Nephron (organoid): ENCODE results near the gene THSD4.

Experiments used
- H3K27ac Mint-ChIP-seq, 3 experiments: 2 replicates each; pipeline ENCODE4 v1.8.0; 2020; ENCODE audit warnings: mixed read lengths in 3 of 3, mild to moderate bottlenecking in 2 of 3, moderate library complexity in 1 of 3
- H3K27me3 Mint-ChIP-seq: 2 replicates; pipeline ENCODE4 v1.8.0; 2021; ENCODE audit warnings: low read depth, mild to moderate bottlenecking, moderate library complexity, mixed read lengths
- H3K36me3 Mint-ChIP-seq: 2 replicates; pipeline ENCODE4 v1.8.0; 2020; ENCODE audit warnings: low read depth, mixed read lengths
- H3K4me1 Mint-ChIP-seq: 2 replicates; pipeline ENCODE4 v1.8.0; 2020; ENCODE audit warnings: mixed read lengths
- H3K4me3 Mint-ChIP-seq, 3 experiments: 2 replicates each; pipeline ENCODE4 v1.8.0; 2020; ENCODE audit warnings: mild to moderate bottlenecking in 3 of 3, mixed read lengths in 3 of 3, moderate library complexity in 2 of 3
- H3K9me3 Mint-ChIP-seq: 2 replicates; pipeline ENCODE4 v1.8.0; 2020; ENCODE audit warnings: mixed read lengths
- CTCF ChIP-seq, 3 experiments: fragments of 200-600 bp; sonication (generic); IDR thresholded peaks; one replicate each; pipeline ENCODE4 v1.5.0; 2021; ENCODE audit warnings: antibody characterized with exemption in 3 of 3; ENCODE audit not compliant: unreplicated experiment in 3 of 3

The THSD4 gene

GRCh38 chr15:71758711-71759110 lies 643.4 kb downstream of the THSD4 start:
- peaks cover 44% of the 10 kb centered on the region for H3K36me3 Mint-ChIP-seq
- no peak overlapping the region for H3K4me3 Mint-ChIP-seq
- H3K27ac Mint-ChIP-seq, result peak overlapping the region in 2 of 3 experiments; percentile 89 to 91
- H3K27me3 Mint-ChIP-seq, result peaks cover 3% of the 10 kb centered on the region
- H3K9me3 Mint-ChIP-seq, result peaks cover 32% of the 10 kb centered on the region
- H3K4me1 Mint-ChIP-seq, result peaks cover 7% of the 10 kb centered on the region
- no peak for TF ChIP-seq CTCF (IDR thresholded peaks at IDR 0.05; ENCODE audit: unreplicated experiment in 3 of 3)

GRCh38 chr15:71760852-71761251 lies 645.6 kb downstream of the THSD4 start:
- H3K36me3 Mint-ChIP-seq, result peaks cover 43% of the 10 kb centered on the region

DNA sequence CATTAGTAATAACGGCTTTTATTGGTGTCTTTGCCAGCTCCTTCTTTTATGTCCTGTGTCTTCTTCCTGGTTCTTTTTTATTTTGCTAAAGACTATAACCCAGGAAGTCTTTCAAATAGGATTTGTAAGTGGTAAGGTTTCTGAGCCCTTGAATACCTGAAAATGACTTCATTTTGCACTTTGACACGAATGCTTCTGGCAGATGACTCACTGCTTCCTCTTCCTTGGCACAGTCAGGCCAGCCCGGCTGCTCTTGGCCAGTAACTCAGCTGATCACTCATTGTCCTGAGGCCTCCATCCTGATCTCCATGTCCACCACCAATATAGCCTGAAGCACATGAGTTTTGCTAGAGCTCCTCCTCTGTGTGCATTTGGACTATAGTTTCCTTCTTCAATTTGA lies 646.4 kb downstream of the THSD4 start:
- H3K4me1 Mint-ChIP-seq, result peaks cover 7% of the 10 kb centered on the region
- no peak for TF ChIP-seq CTCF (IDR thresholded peaks at IDR 0.05; ENCODE audit: unreplicated experiment in 3 of 3)
- peaks cover 4% of the 10 kb centered on the region for H3K27me3 Mint-ChIP-seq
- no peak overlapping the region for H3K4me3 Mint-ChIP-seq
- peaks cover 25% of the 10 kb centered on the region for H3K9me3 Mint-ChIP-seq
- H3K36me3 Mint-ChIP-seq, result peaks cover 45% of the 10 kb centered on the region
- H3K27ac Mint-ChIP-seq, result peak overlapping the region in 2 of 3 experiments; percentile 40 to 51

More at GRCh38 chr15:71760852-71761251, 645.6 kb downstream of the THSD4 start:
- peaks cover 28% of the 10 kb centered on the region for H3K9me3 Mint-ChIP-seq
- peaks cover 7% of the 10 kb centered on the region for H3K4me1 Mint-ChIP-seq
- no peak for TF ChIP-seq CTCF (IDR thresholded peaks at IDR 0.05; ENCODE audit: unreplicated experiment in 3 of 3)
- H3K27me3 Mint-ChIP-seq, result peaks cover 7% of the 10 kb centered on the region
- peak overlapping the region in 1 of 3 experiments; percentile 20 for H3K27ac Mint-ChIP-seq
- no peak overlapping the region for H3K4me3 Mint-ChIP-seq

DNA sequence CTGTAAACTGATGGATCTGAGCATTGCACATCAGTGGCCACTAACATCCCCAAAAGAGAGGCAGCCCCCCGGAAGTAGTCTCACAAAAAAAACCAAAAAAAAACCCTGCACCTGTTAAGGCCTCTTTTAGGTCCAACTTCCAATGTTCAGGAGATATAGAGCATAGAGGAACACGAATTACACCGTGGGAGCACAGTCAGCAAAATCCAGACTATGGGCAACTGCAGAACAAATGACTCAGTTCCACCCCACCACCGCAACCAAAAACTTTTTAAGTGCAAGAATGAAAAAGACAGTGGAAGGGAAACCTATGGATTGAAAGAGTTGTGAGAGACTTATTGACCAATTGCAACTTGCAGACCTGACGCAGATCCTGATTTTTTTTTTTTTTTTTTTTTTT lies 652.9 kb downstream of the THSD4 start:
- no peak for TF ChIP-seq CTCF (IDR thresholded peaks at IDR 0.05; ENCODE audit: unreplicated experiment in 3 of 3)
- Mint-ChIP-seq H3K27ac (no peak overlapping the region), H3K9me3 (peaks cover 17% of the 10 kb centered on the region), H3K4me1 (no peaks in the 10 kb centered on the region), H3K36me3 (peaks cover 31% of the 10 kb centered on the region), H3K27me3 (peaks cover 3% of the 10 kb centered on the region), H3K4me3 (no peak overlapping the region)

- no peak for TF ChIP-seq CTCF (IDR thresholded peaks at IDR 0.05; ENCODE audit: unreplicated experiment in 3 of 3)
- Mint-ChIP-seq H3K27ac (no peak overlapping the region), H3K4me1 (peaks cover 1% of the 10 kb centered on the region), H3K36me3 (peaks cover 15% of the 10 kb centered on the region), H3K4me3 (no peak overlapping the region), H3K27me3 (no peaks in the 10 kb centered on the region), H3K9me3 (peaks cover 8% of the 10 kb centered on the region)
Measured at GRCh38 chr15:71773206-71773859, 658.1 kb downstream of the THSD4 start.

DNA sequence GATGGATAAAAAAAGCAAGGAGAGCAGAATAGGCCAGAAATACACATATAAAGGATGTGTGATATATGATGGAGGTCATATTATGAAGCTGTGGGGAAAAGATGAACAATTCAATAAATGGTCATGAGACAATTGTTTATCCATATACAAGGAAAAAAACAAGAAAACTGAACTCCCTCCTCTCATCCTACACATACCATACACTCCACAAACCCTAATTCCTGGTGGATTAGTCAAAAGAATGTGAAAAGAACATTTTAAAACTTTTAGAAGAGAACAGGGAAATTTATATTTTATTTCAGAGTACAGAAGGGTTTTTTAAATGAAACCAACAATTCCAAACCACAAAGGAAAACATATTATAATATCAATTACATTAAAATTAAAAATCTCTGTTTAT lies 660.6 kb downstream of the THSD4 start:
- no peaks in the 10 kb centered on the region for H3K27me3 Mint-ChIP-seq
- H3K4me3 Mint-ChIP-seq, result no peak overlapping the region
- H3K9me3 Mint-ChIP-seq, result peaks cover 7% of the 10 kb centered on the region
- H3K36me3 Mint-ChIP-seq, result peaks cover 10% of the 10 kb centered on the region
- no peak for TF ChIP-seq CTCF (IDR thresholded peaks at IDR 0.05; ENCODE audit: unreplicated experiment in 3 of 3)
- H3K27ac Mint-ChIP-seq, result no peak overlapping the region
- peaks cover 15% of the 10 kb centered on the region for H3K4me1 Mint-ChIP-seq
